Upper lobe of right lung (tissue), 1 donor: Measurements from ENCODE around the gene KPNA4. TPM values are rescaled to one million over a fixed set of nuclear protein-coding genes. Genes with fewer than 3 reads are reported as not detected.
"Not testable (repeated sequence)": the region's sequence is repeated elsewhere in the genome, so short reads cannot be mapped to it uniquely, and the experiment has no call there.

Source experiments
- ATAC-seq: fragments of 200-7000 bp; cut with Tn5 transposase; one replicate; pipeline ENCODE4 v1.9.1; 2020; ENCODE audit warnings: mild to moderate bottlenecking, moderate library complexity
- DNase-seq: peaks from one replicate; pipeline ENCODE4 v3.0.0-alpha.2; 2020
- H3K27ac ChIP-seq: fragments of 200-600 bp; one replicate; pipeline ENCODE4 v1.8.0; 2022
- H3K27me3 ChIP-seq: fragments of 200-600 bp; one replicate; pipeline ENCODE4 v1.8.0; 2022; ENCODE audit warnings: mild to moderate bottlenecking
- H3K36me3 ChIP-seq: fragments of 200-600 bp; one replicate; pipeline ENCODE4 v1.8.0; 2022
- H3K4me1 ChIP-seq: fragments of 200-600 bp; one replicate; pipeline ENCODE4 v1.8.0; 2022
- H3K4me3 ChIP-seq: fragments of 200-600 bp; one replicate; pipeline ENCODE4 v1.8.0; 2022; ENCODE audit warnings: mild to moderate bottlenecking
- H3K9me3 ChIP-seq: fragments of 200-600 bp; one replicate; pipeline ENCODE4 v1.8.0; 2022
- CTCF ChIP-seq: fragments of 200-600 bp; IDR thresholded peaks from one replicate; pipeline ENCODE4 v1.8.0; 2022; ENCODE audit warnings: antibody characterized with exemption
- intact Hi-C: fragments of 100-400 bp; cut with DNase I; formaldehyde crosslinking; loops from one replicate; pipeline ENCODE4 v1.11.0; 2022
- total RNA-seq: library from RNA; stranded (reverse); fragmentation: NEBNext Ultra II Directional; extraction: Animal tissue kit (Norgen Biotek cat#: 25700); gene quantifications from one replicate; pipeline ENCODE4 v1.2.1, GENCODE V29; 2021
- donor health status: DM: no; HTN: yes; CAD: no; lungs with severe emphysema.

KPNA4 gene
- total RNA-seq, 1 donor from 2014 or later: 56.3 TPM

- Histone ChIP-seq H3K4me1 (no peaks in the 10 kb centered on the region), H3K36me3 (peaks cover 79% of the 10 kb centered on the region), H3K4me3 (no peak overlapping the region), H3K9me3 (no peaks in the 10 kb centered on the region), H3K27me3 (no peaks in the 10 kb centered on the region), H3K27ac (no peak overlapping the region)
- no peak for DNase-seq
- intact Hi-C loops: no loop called here
- no peak for TF ChIP-seq CTCF
- no peak for ATAC-seq
Observed at GRCh38 chr3:160532371-160532770, 33.0 kb downstream of the KPNA4 start.

- H3K4me1 ChIP-seq: no peaks in the 10 kb centered on the region
- H3K4me3 ChIP-seq: no peak overlapping the region
- TF ChIP-seq CTCF: no peak
- peaks cover 90% of the 10 kb centered on the region for H3K36me3 ChIP-seq
- no peak overlapping the region for H3K27ac ChIP-seq
- H3K27me3 ChIP-seq: no peaks in the 10 kb centered on the region
- H3K9me3 ChIP-seq: no peaks in the 10 kb centered on the region
- DNase-seq (no peak), ATAC-seq (no peak)
- intact Hi-C loops: no loop called here
Observed at GRCh38 chr3:160531311-160531710, 34.1 kb downstream of the KPNA4 start.

GRCh38 chr3:160516391-160516790 is 49.0 kb downstream of the KPNA4 start:
- DNase-seq, H3K27me3 ChIP-seq, H3K4me3 ChIP-seq, H3K4me1 ChIP-seq, intact Hi-C loops, ATAC-seq, H3K27ac ChIP-seq, H3K9me3 ChIP-seq: not testable (repeated sequence)
- H3K36me3 ChIP-seq: peaks cover 92% of the 10 kb centered on the region

GRCh38 chr3:160501325-160501724 is 64.0 kb downstream of the KPNA4 start:
- intact Hi-C loops: no loop called here
- Histone ChIP-seq H3K4me3 (no peak overlapping the region), H3K36me3 (peaks cover 76% of the 10 kb centered on the region), H3K9me3 (no peaks in the 10 kb centered on the region), H3K27ac (no peak overlapping the region), H3K4me1 (no peaks in the 10 kb centered on the region), H3K27me3 (no peaks in the 10 kb centered on the region)
- DNase-seq (no peak), ATAC-seq (no peak)
- TF ChIP-seq CTCF: no peak

- TF ChIP-seq CTCF: no peak
- intact Hi-C loops: no loop called here
- Histone ChIP-seq H3K4me3 (no peak overlapping the region), H3K27ac (no peak overlapping the region), H3K36me3 (peaks cover 45% of the 10 kb centered on the region), H3K9me3 (no peaks in the 10 kb centered on the region), H3K4me1 (no peaks in the 10 kb centered on the region), H3K27me3 (no peaks in the 10 kb centered on the region)
- ATAC-seq (no peak), DNase-seq (no peak)
Observed at GRCh38 chr3:160498202-160498601, 67.2 kb downstream of the KPNA4 start.

- no peak for ATAC-seq
- Histone ChIP-seq H3K27me3 (no peaks in the 10 kb centered on the region), H3K9me3 (no peaks in the 10 kb centered on the region), H3K4me3 (no peak overlapping the region), H3K27ac (no peak overlapping the region), H3K4me1 (no peaks in the 10 kb centered on the region), H3K36me3 (no peaks in the 10 kb centered on the region)
- no peak for DNase-seq
- TF ChIP-seq CTCF: no peak
- intact Hi-C loops: no loop called here
Observed at GRCh38 chr3:160490166-160490565, 75.2 kb downstream of the KPNA4 start.
